CD4-positive, alpha-beta T cell treated with Interferon alpha-2 for 1 hour (primary cell): Measurements from ENCODE around the gene GPR153.

Experiments
- DNase-seq, 2 donors: peaks; one replicate each; pipeline ENCODE4 v3.0.0-alpha.2; 2020 to 2022

GPR153 gene

GRCh38 chr1:6247651-6248050 lies 13.2 kb downstream of the GPR153 start:
- DNase-seq = no peak

GRCh38 chr1:6246497-6247467 lies 14.1 kb downstream of the GPR153 start:
- DNase-seq = peak; percentile 73 to 81

GRCh38 chr1:6245869-6246496 lies 14.9 kb downstream of the GPR153 start:
- DNase-seq = peak; percentile 28 to 53

GRCh38 chr1:6245086-6245868 lies 15.6 kb downstream of the GPR153 start:
- DNase-seq = peak; percentile 71 to 84

GRCh38 chr1:6244401-6245049 lies 16.4 kb downstream of the GPR153 start:
- DNase-seq = no peak

GRCh38 chr1:6243993-6244392 lies 16.9 kb downstream of the GPR153 start, which contains the start of gene HES3:
TSS of gene HES3 (plus strand) at chr1:6244179. CDS start at chr1:6244366, 187 bp downstream.
- no peak for DNase-seq

- DNase-seq = no peak
Observed at GRCh38 chr1:6243053-6243834, 17.7 kb downstream of the GPR153 start.

- DNase-seq = no peak
Observed at GRCh38 chr1:6241887-6242740, 18.8 kb downstream of the GPR153 start.

- no peak for DNase-seq
Observed at GRCh38 chr1:6241107-6241886, 19.6 kb downstream of the GPR153 start.

GRCh38 chr1:6239950-6240768 lies 20.7 kb downstream of the GPR153 start:
- DNase-seq = no peak

GRCh38 chr1:6239213-6239752 lies 21.6 kb downstream of the GPR153 start:
- DNase-seq = no peak

- no peak for DNase-seq
Observed at GRCh38 chr1:6237093-6237492, 23.8 kb downstream of the GPR153 start.

GRCh38 chr1:6235296-6235677 lies 25.6 kb downstream of the GPR153 start:
- DNase-seq = no peak

GRCh38 chr1:6234502-6235295 lies 26.2 kb downstream of the GPR153 start:
- DNase-seq = no peak

- no peak for DNase-seq
Observed at GRCh38 chr1:6233376-6233775, 27.5 kb downstream of the GPR153 start.

- DNase-seq = no peak
Observed at GRCh38 chr1:6225651-6226050, 35.2 kb downstream of the GPR153 start.

GRCh38 chr1:6224718-6225117 lies 36.2 kb downstream of the GPR153 start:
- DNase-seq = no peak

- DNase-seq = no peak
Observed at GRCh38 chr1:6223617-6224016, 37.3 kb downstream of the GPR153 start.
